ENCODE results near the gene CFAP54.

The CFAP54 gene

DNA sequence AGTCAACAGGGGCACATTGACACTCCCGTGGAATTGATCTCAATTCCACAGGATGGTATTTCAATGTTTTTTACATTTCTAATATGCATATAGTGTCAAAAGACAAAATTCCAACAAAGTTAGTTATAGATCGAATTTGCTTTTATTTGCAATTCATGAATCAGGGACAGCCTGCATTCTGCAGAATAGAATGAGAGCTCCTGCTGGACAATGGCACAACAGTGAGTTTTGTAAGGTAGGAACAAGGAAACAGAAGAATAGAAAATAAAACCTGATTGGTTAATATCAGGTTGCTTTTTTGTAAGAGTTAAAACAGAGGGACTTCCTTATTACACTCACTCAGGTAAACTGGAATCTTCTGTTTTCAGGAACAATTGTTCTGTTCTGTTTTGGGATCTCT lies 384.8 kb downstream of the CFAP54 start:
- FAIRE-seq, result no peak

GRCh38 chr12:96876966-96877365 lies 387.6 kb downstream of the CFAP54 start:
- FAIRE-seq (no peak), DNase-seq (ENCODE audit: extremely low spot score, insufficient read length, low read depth) (no peak)

More for the DNA sequence above, 384.8 kb downstream of the CFAP54 start:
- no peak for DNase-seq (ENCODE audit: extremely low spot score, insufficient read length, low read depth)

DNA sequence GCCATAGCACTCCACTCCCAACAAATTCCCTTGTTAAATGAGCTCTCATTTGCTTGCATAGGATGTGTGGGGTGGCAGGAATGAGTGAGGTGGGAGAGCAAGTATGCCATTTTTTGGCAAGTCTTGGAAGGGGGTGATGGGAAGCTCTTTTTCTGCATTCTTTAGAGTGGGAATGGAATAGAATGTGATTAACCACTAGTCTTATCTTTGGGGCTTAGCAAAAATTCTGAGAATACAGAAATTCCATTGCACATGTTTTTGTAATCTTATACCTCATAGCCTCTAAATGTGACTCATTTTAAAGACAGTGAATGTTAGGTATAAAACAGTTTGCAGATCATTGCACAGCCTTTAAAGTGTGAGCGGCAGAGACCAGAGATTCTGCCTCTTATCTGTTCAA lies 389.3 kb downstream of the CFAP54 start:
- no peak for DNase-seq (ENCODE audit: extremely low spot score, insufficient read length, low read depth)
- no peak for FAIRE-seq

- FAIRE-seq, result no peak
- no peak for DNase-seq (ENCODE audit: extremely low spot score, insufficient read length, low read depth)
Observed at GRCh38 chr12:96879301-96879700, 389.9 kb downstream of the CFAP54 start.

DNA sequence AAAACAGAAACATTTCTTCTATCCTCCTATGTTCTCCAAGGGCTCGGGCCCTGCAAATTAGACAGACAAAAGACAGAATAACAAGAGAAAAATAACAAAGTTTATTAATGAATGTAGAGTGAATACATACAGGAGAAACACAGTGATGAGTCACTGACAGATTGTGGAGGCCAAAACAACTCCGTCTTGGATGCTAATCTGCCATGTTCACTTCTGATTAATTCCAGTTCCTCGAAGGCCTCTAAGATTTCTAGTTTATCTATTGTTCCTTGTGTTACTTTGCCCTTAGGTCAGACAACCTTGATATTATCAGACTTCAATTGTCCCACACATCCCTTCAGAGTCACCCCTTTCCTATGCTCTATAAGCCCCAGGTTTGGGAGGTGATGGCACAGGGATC lies 390.8 kb downstream of the CFAP54 start:
- FAIRE-seq, result no peak
- DNase-seq (ENCODE audit: extremely low spot score, insufficient read length, low read depth), result no peak

DNA sequence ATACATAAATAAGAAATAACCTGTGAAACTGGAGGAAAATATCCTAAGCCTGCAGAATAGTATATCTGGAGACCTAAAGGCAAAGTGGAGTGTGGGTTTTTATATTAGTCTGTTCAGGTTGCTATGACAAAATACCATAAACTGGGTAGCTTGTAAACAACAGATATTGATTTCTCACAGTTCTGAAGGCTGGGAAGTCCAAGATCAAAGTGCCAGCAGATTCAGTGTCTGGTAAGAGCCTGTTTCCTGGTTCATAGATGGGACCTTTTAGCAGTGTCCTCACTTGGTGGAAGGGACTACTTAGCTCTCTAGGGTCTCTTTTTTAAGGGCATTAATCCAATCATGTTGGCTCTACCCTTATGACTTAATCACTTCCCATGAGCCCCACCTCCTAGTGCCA lies 392.2 kb downstream of the CFAP54 start:
- FAIRE-seq, result no peak
- no peak for DNase-seq (ENCODE audit: extremely low spot score, insufficient read length, low read depth)

- DNase-seq (ENCODE audit: extremely low spot score, insufficient read length, low read depth), result no peak
- FAIRE-seq, result no peak
Observed at GRCh38 chr12:96882862-96883261, 393.5 kb downstream of the CFAP54 start.

GRCh38 chr12:96883571-96883970 lies 394.2 kb downstream of the CFAP54 start:
- FAIRE-seq (no peak), DNase-seq (ENCODE audit: extremely low spot score, insufficient read length, low read depth) (no peak)

DNA sequence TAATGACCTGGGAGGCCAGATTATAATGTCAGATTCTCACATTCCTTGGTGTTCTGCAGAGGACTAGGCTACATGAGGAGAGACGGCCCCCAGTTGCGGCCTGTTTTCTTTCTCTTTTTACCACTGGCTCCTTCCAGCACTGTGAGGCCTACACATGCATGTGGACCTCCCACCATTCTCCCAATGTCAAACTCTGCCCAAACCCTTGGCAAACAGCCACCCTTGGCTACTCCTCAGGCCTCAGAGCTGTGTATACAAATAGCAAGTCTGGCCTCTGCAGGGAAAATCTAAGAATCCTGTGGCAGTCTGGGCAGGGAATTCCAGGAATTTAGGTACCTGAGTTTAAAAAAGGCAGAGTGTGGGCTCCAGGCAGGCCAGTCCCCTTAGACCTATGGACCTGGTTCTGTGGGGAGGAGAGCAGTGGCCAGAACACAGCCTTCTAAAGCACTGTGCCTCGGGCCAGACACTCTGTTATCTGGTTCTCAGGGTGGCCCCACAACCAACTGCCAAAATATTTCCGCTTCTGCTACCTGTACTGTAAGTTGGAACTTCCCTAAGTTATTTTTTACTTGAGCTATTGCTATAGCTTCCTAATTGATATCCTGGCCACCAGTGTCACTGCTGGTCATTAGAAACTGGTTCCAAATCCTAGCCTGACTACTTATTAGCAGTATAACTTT lies 397.8 kb downstream of the CFAP54 start:
- no peak for DNase-seq (ENCODE audit: extremely low spot score, insufficient read length, low read depth)
- FAIRE-seq, result no peak

- DNase-seq (ENCODE audit: extremely low spot score, insufficient read length, low read depth) (no peak), FAIRE-seq (no peak)
Observed at GRCh38 chr12:96889273-96889933, 400.0 kb downstream of the CFAP54 start.

DNA sequence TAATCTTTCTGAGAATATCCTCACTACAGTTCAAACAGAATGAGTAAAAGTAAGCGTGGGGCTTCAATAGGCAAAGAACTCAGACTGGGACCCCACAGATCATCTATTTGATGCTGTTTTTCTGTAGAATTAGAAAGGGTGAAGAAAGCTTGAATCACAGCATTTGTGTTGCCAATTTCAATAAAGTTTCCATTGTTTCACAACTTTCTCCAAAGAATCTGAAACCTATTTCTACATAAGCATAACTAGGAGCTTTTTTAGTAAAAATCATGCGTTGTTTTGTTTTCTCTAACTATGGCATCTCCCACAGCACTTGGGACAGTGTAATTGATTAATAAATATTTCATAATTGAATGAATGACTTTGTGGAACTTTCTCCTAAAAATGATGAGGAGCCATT lies 401.0 kb downstream of the CFAP54 start:
- FAIRE-seq (no peak), DNase-seq (ENCODE audit: extremely low spot score, insufficient read length, low read depth) (no peak)

GRCh38 chr12:96892104-96892503 lies 402.7 kb downstream of the CFAP54 start:
- DNase-seq (ENCODE audit: extremely low spot score, insufficient read length, low read depth) (no peak), FAIRE-seq (no peak)

DNA sequence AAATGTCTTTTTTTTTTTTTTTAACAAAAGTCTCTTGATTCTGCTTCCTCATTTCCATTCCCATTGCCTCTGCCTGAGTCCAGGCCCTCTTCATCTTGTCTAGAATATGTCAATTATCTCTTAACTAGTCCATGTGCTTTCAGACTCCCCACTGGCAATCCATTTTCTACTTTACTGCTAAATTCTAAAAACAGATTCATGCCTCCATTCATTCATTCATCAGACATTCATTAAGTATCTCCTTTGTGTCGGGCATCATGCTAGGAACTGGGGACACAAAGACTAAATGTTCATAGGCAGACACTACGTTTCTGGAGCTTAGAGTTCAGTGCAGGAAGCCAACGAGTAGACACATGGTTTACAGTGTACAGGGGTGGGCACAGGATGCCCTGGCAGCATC lies 408.0 kb downstream of the CFAP54 start:
- no peak for FAIRE-seq
- DNase-seq (ENCODE audit: extremely low spot score, insufficient read length, low read depth), result no peak

- no peak for FAIRE-seq
- DNase-seq (ENCODE audit: extremely low spot score, insufficient read length, low read depth), result no peak
Observed at GRCh38 chr12:96901175-96901574, 411.8 kb downstream of the CFAP54 start.

- FAIRE-seq (no peak), DNase-seq (ENCODE audit: extremely low spot score, insufficient read length, low read depth) (no peak)
Observed at GRCh38 chr12:96902076-96902475, 412.7 kb downstream of the CFAP54 start.

- no peak for DNase-seq (ENCODE audit: extremely low spot score, insufficient read length, low read depth)
- no peak for FAIRE-seq
Observed at GRCh38 chr12:96906498-96906848, 417.1 kb downstream of the CFAP54 start.

DNA sequence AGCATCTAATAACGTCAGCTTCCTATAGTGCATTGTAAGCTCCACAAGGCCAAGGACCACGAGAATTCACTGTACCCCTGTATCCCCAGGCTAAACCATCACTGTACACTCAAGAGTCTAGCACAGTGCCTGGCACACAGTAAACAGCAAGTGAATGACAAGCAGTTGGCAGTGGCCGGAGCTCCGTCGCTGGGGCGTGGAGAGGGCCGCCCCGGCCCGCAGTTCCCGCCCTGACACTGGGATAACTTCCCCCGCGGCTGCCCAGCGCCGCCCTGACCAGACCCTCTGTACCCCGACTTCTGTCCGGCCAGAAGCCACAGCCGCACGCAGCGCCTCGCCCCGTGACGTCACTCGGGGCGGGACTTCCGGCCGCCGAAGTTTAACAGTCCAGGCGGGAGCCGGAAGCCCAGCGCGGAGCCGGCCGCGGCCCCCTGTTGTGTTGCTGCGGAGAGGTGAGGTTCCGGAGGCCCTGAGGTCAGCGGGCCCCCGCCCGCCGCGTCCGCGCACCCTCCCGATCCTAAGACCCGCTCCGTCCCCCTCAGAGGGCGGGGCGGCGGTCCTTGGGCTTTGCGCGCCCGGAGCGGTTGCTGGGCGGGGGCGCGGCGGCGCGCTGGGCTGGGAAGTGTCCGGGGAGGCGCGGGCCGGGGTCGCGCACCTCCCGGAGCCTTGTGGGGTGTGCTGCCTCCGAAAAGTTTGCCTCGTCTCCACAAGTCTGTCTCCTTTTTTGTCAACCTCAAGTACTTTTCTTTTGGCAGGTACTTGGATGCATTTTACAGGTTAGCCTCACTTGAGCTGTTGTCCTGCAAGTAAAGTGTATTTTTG lies 417.7 kb downstream of the CFAP54 start, which contains the start of gene NEDD1:
TSS of gene NEDD1 (plus strand) at position 409 of the 822 bp plus-strand sequence. CDS start 2,503 bp downstream, outside the sequence.
- DNase-seq (ENCODE audit: extremely low spot score, insufficient read length, low read depth) (peak; percentile 83), FAIRE-seq (peak; percentile 80)

DNA sequence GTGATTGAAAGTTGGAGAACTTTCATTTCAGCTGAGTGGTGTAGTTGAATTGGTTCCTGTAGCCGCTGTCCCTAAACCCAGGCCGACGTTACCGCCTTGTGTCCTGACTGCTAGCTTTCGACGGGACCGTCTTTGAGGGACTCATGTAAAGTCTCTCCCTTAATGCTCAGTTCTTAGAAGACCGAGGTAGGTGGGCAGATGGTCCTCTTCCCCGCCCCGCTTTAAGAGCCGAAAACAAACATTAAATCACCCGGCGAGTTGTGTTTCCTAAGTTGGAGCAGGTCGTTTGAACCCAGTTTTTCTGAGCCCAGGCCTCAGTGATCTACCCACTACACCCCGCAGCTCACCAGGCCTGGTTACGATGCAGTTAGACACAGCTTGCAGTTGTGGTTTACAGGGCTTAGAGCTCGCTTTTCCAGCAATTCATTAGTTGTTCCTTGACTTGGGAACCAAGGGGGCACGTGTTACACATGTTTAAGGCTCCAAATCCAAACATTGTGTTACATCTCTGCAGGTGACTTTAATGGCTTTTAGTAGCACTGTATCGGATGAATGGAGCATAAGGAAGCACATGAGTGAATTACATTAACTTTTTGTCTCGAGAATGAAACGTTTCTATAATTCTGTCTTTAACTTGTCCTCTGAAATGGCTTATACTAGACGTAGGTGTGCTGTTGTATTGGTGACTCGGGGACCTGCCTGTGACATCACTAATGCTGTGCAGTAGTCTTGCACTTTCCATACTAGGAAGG lies 418.5 kb downstream of the CFAP54 start:
- FAIRE-seq (peak; percentile 85), DNase-seq (ENCODE audit: extremely low spot score, insufficient read length, low read depth) (no peak)

DNA sequence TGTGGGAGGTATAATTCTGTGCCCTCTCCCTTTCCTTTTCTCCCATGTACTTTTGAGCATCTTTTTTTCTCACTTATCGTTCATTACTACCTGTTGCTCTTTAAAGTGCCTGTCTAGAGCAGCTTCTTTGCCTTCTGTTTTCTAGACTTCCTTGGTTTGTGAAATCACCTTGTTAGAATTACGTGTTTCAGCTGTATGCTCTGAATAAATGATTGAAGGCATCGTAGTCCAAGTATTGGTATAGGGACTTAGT lies 419.0 kb downstream of the CFAP54 start:
- FAIRE-seq (no peak), DNase-seq (ENCODE audit: extremely low spot score, insufficient read length, low read depth) (no peak)

DNA sequence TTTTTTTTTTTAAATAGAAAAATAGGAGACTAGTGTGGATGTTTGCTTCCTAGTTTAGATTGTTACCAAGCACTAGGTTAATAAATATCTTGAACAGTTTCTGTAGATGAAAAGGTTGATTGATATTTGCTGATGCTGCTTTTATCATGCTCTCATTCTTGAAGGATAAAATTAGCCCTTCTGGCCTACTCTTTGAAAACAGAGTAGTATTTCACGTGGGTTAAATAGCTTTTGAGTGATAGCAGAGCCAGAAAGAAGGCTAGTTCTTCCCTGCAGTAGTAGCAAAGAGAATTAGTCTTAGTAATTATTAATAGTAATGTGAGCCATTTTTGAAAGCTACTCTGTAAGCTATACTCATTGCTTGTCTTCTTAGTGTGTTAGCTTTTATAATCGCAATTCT lies 422.9 kb downstream of the CFAP54 start:
- no peak for FAIRE-seq

DNA sequence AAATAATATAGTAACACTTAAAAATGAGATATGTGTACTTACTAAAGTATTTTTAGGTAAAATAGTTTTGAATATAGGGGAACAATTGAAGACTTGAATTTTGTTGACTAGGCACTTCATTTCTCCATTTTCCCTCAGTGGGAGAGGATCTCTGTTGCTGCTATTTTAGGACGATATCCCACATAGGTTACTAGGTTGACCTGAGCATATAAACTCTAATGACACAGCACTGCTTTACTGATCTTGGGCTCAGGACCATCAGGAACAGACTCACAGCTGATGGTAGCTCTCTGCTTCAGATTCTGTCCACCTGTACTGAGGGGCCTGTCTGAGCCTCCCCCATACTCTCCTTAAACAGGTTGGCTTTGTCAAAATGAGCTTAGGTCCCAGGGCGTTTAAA lies 423.6 kb downstream of the CFAP54 start:
- DNase-seq (ENCODE audit: extremely low spot score, insufficient read length, low read depth) (no peak), FAIRE-seq (no peak)

More for the DNA sequence above, 422.9 kb downstream of the CFAP54 start:
- no peak for DNase-seq (ENCODE audit: extremely low spot score, insufficient read length, low read depth)
